Naive B cell (primary cell): ENCODE data around the gene KREMEN2. TPM values are rescaled to one million over a fixed set of nuclear protein-coding genes. Genes with fewer than 3 reads are reported as not detected.

Experiments
- ATAC-seq, 2 donors: fragments of 150-1000 bp; cut with Tn5 transposase; 2 replicates each; pipeline ENCODE4 v1.10.0; 2021; ENCODE audit warnings: low read depth in 2 of 2, mild to moderate bottlenecking in 2 of 2, moderate library complexity in 2 of 2
- DNase-seq: peaks from one replicate; pipeline ENCODE4 v3.0.0; 2022
- H3K27ac Mint-ChIP-seq, 6 donors: one replicate each; pipeline ENCODE4 v1.8.0; 2020 to 2022; ENCODE audit warnings: mild to moderate bottlenecking in 6 of 6, mixed read lengths in 6 of 6, moderate library complexity in 5 of 6, inconsistent platforms in 2 of 6
- H3K27me3 Mint-ChIP-seq, 3 donors: one replicate each; pipeline ENCODE4 v1.8.0; 2021 to 2022; ENCODE audit warnings: mixed read lengths in 3 of 3, mild to moderate bottlenecking in 1 of 3
- H3K36me3 Mint-ChIP-seq, 2 donors: one replicate each; pipeline ENCODE4 v1.8.0; 2020 to 2022; ENCODE audit warnings: mixed read lengths in 2 of 2, inconsistent platforms in 1 of 2, mild to moderate bottlenecking in 1 of 2
- H3K4me1 Mint-ChIP-seq, 3 donors: one replicate each; pipeline ENCODE4 v1.8.0; 2020 to 2022; ENCODE audit warnings: mixed read lengths in 3 of 3, inconsistent platforms in 1 of 3, mild to moderate bottlenecking in 1 of 3, moderate library complexity in 1 of 3
- H3K4me3 Mint-ChIP-seq, 8 donors: one replicate each; pipeline ENCODE4 v1.8.0; 2020 to 2022; ENCODE audit warnings: mild to moderate bottlenecking in 8 of 8, mixed read lengths in 8 of 8, moderate library complexity in 8 of 8, inconsistent platforms in 2 of 8
- H3K9me3 Mint-ChIP-seq, 7 donors: one replicate each; pipeline ENCODE4 v1.8.0; 2020 to 2022; ENCODE audit warnings: mixed read lengths in 7 of 7, mild to moderate bottlenecking in 5 of 7, inconsistent platforms in 2 of 7, moderate library complexity in 1 of 7
- polyA plus RNA-seq, 6 donors: library from polyadenylated mRNA; unstranded; fragments of 300-500 nt; fragmentation: Illumina TruSeq; gene quantifications; one replicate each; pipeline ENCODE4 v1.2.3, GENCODE V29; 2021; ENCODE audit warnings: low read depth in 6 of 6

The KREMEN2 gene
- polyA plus RNA-seq, 6 donors from 2014 or later: 0.25 to 4.4 (median 1.2) TPM; not detected in 1

DNA sequence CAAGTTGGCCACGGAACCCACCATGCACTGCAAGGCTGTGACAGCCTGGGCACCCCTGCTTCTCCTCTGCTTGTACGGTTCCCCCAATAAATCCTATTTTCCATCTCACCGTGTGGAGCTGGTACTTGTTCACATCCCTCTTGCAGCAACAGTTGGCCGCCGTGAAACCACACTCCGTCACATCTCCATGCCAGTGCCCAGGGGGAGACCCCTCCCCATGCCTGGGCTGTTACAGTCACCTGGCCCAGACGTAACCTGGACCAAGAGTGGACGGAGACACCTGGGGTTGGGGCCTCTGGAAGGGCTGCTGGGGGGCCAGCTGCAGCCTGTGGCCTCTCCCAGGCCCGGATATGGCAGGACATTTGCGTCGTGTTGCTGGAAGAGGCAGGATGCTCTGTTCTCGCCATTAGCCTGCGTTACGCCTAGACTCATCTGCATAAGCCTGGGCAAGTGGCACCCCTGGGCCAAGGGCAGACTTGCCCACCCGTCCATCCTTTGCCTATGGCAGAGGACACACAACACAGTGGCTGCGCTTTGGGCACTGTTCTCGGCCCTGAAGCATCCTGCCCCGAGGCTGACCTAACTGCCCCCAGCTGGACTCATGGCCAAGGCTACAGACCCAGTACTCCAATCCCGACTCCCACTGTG is 14.2 kb upstream of the KREMEN2 start:
- Mint-ChIP-seq H3K36me3 (peaks cover 0 to 9% of the 10 kb centered on the region in 2 donors), H3K27me3 (peaks cover 0 to 4% (median 0%) of the 10 kb centered on the region in 3 donors), H3K27ac (peak overlapping the region in 1 of 6 donors; percentile 92), H3K4me1 (peaks cover 0 to 7% (median 0%) of the 10 kb centered on the region in 3 donors), H3K9me3 (no peaks in the 10 kb centered on the region), H3K4me3 (no peak overlapping the region)
- ATAC-seq (no peak), DNase-seq (no peak)

DNA sequence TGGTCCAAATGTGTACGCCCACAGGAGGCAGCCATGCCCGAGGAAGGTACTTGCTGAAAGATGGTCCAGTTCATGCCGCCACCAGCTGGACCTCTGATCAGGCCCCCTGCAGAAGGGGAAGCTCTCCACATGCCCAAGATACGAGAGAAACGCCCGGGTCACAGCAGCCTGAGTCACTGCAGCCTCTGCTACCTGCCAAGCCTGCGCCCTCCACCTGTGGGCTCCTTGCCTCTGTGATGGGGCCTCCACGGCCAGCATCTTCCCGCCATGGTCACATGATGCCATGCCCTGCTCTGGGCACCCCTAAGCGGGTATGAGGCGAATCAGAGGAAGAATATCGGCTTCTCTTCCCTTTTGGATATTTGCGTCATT is 13.7 kb upstream of the KREMEN2 start:
- H3K27ac Mint-ChIP-seq: no peak overlapping the region
- peak overlapping the region in 1 of 8 donors; percentile 25 for H3K4me3 Mint-ChIP-seq
- peaks cover 0 to 9% of the 10 kb centered on the region in 2 donors for H3K36me3 Mint-ChIP-seq
- peaks cover 0 to 7% (median 0%) of the 10 kb centered on the region in 3 donors for H3K4me1 Mint-ChIP-seq
- no peak for ATAC-seq
- no peaks in the 10 kb centered on the region for H3K9me3 Mint-ChIP-seq
- H3K27me3 Mint-ChIP-seq: peaks cover 0 to 4% (median 0%) of the 10 kb centered on the region in 3 donors
- DNase-seq: no peak

DNA sequence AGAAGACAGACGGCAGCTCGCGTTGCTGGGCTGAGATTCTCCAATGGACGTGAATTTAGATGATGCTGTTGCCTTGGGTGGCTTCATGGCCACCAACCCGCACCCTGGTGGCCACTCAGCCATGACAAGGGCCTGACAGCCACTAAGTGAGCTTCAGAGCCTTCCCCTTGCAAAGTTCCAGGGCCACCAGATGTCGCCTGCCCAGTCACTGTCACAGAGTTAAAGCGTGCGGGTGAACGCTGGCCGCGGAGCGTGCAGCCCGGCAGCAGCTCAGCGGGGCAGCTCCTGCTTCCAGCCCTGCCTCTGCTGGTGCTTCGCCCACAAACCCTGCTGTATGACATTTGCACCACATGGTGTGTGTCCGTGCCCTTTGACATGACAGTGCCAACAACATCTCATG is 13.3 kb upstream of the KREMEN2 start:
- Mint-ChIP-seq H3K4me3 (no peak overlapping the region), H3K36me3 (peaks cover 0 to 9% of the 10 kb centered on the region in 2 donors), H3K27me3 (peaks cover 0 to 5% (median 0%) of the 10 kb centered on the region in 3 donors), H3K9me3 (no peaks in the 10 kb centered on the region), H3K4me1 (peaks cover 0 to 7% (median 0%) of the 10 kb centered on the region in 3 donors), H3K27ac (peak overlapping the region in 1 of 6 donors; percentile 82)
- no peak for ATAC-seq
- no peak for DNase-seq

DNA sequence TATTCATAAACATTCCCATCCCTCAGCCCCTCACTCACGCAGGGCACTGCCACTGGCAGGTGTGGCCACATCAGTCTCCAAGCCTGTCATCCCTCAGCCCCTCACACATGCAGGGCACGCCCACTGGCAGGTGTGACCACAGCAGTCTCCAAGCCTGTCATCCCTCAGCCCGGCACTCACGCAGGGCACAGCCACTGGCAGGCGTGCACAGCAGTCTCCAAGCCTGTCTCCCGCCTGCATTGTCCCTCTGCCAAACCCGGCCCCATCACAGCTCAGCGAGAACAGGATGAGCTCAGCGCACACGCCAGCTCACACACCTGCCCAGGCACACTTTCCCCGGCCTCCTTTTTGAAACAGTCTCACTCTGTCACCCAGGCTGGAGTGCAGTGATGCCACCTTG is 11.4 kb upstream of the KREMEN2 start:
- no peak for DNase-seq
- Mint-ChIP-seq H3K27me3 (peaks cover 0 to 23% (median 14%) of the 10 kb centered on the region in 3 donors), H3K27ac (no peak overlapping the region), H3K36me3 (peaks cover 0 to 9% of the 10 kb centered on the region in 2 donors), H3K4me1 (peaks cover 0 to 7% (median 0%) of the 10 kb centered on the region in 3 donors), H3K9me3 (no peaks in the 10 kb centered on the region), H3K4me3 (no peak overlapping the region)
- no peak for ATAC-seq

DNA sequence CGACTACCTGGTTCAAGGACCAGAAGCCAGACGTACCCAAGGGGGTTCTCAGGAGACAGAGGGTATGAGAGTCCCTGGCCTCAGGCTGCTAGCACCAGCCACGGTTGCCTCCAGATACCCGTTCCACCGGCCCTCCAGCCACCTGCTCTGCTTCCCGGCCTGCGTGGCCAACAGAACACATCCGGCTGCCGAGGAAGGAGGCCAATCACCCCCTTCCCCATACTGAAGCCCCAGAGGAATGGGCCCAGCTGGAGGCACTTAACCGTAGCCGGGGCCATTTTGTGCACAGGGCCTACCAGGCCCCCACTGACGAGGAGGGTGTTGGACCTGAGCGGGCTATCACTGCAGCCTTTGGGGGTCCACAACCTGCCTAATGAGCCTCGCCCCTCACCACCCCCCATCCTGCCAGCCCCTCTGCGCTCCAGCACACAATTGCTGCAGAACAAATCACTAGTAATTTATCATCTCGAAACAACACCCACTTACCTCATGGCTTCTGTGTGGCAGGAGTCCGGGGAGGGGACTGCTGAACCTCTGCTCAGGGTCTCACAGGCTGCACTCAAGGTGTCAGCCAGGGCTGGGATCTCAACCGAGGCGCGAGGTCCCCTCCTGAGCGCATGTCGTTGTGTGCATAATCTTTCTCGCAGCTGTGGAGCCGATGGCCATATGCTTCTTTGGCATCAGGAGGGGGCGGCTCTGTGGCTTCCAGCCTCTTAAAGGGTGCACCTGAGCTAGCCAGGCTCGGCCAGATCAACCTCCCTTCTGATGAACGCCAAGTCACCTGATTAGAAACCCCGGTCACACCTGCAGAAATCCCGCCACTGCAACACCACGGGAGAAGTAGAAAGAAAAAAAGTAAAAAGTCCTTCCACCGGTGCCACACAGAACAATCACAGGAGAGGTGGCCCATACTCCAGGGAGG is 10.1 kb upstream of the KREMEN2 start:
- peak overlapping the region in 2 of 8 donors; percentile 42 to 45 for H3K4me3 Mint-ChIP-seq
- peaks cover 0 to 23% (median 14%) of the 10 kb centered on the region in 3 donors for H3K27me3 Mint-ChIP-seq
- DNase-seq: no peak
- peak in 1 of 2 donors; percentile 88 for ATAC-seq
- no peaks in the 10 kb centered on the region for H3K9me3 Mint-ChIP-seq
- peak overlapping the region in 2 of 6 donors; percentile 47 to 74 for H3K27ac Mint-ChIP-seq
- peaks cover 0 to 7% (median 0%) of the 10 kb centered on the region in 3 donors for H3K4me1 Mint-ChIP-seq
- peaks cover 0 to 9% of the 10 kb centered on the region in 2 donors for H3K36me3 Mint-ChIP-seq

DNA sequence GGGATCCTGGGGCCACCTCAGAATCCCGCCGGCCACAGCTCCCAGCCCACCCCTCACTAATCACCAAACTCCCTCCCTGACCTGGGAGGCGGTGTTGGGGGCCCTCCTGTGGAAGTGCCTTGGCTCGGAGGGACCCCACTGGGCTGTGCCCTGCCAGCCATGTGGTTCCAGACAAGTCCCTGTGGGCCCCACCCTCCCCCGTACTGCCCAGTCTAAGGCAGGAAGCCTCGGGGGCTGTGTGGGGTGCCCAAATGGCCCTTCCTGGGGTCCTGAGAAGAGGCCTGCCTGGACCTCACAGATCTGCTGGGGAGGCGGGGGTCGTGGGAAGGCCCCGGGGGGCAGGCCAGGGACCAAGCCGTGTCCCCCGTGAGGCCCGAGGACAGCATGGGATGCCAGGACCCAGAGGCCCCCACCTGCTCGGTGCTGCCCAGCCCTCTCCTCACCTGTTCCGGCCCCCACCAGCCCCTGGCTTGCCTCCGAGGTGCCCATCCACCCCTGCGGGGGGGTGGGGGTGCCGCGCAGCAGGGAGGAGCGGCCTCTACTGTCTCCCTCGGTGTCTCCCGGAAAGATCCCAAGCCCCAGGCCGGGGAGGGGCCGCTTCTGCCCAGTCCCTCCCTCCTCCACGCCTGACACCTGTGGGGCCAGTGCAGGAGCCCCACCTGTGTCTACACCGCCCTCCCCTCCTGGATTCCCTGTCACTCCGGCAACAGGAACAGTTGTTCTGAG is 9.3 kb upstream of the KREMEN2 start:
- Mint-ChIP-seq H3K27ac (no peak overlapping the region), H3K4me1 (peaks cover 0 to 7% (median 0%) of the 10 kb centered on the region in 3 donors), H3K9me3 (no peaks in the 10 kb centered on the region), H3K36me3 (peaks cover 0 to 2% of the 10 kb centered on the region in 2 donors), H3K27me3 (peaks cover 0 to 24% (median 14%) of the 10 kb centered on the region in 3 donors), H3K4me3 (no peak overlapping the region)
- ATAC-seq (no peak), DNase-seq (no peak)

DNA sequence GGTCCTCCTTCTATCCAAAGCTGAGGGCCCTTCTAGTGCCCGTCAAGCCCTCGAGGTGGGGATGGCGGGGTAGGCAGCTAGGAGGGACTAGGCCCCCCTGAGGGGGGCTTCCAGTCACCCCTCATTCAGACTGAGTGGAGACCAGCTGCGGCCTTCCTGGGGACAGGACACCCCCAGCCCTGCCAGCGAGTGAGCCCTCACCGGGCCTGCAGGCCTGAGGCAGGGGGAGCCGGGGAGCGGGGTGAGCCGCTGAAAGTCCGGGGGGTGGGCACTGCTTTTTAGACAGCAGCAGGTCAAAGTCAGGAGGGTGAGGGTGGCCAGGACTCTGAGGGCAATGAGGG is 8.7 kb upstream of the KREMEN2 start:
- Mint-ChIP-seq H3K27ac (no peak overlapping the region), H3K27me3 (peaks cover 0 to 30% (median 14%) of the 10 kb centered on the region in 3 donors), H3K36me3 (no peaks in the 10 kb centered on the region), H3K4me3 (no peak overlapping the region), H3K4me1 (peaks cover 0 to 7% (median 0%) of the 10 kb centered on the region in 3 donors), H3K9me3 (no peaks in the 10 kb centered on the region)
- DNase-seq (no peak), ATAC-seq (no peak)

DNA sequence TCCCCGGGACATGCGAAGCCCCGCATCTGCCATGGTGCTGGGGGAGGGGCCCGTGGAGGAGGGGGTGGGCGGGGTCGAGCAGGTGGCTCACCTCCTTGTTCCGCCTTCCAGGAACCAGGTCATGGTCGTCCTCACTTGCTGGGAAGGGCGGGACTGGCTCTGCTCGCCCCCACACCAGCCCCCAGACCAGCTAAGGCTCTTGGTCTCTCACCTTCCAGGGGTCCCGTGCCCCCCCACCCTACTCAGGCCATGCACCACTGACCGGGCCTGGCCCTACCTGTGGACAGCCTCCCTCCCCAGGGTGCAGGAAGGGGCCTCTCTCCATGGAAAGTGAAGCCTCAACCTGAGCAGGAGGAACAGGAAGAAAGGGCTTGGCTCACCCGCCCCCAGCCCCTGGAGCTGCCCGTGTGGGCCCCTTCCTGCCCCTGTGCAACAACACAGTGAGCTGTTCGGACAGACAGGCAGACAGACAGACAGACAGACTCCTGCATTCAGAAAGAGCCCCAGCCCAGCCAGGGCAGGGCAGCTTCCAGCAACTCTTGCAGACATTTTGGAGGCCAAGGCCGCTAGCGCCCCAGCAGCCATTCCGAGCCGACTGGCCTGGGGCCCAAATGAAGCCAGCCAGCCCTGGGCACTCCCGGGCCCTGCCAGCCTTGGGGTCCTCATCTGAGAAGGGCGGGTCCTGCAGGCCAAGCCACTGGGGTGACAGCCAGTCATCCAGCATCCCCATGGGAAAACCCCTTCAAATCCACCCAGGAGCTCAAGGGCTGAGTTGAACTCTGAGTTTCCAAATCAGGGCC is 8.1 kb upstream of the KREMEN2 start:
- no peak for DNase-seq
- ATAC-seq: no peak
- H3K36me3 Mint-ChIP-seq: no peaks in the 10 kb centered on the region
- H3K4me3 Mint-ChIP-seq: no peak overlapping the region
- no peaks in the 10 kb centered on the region for H3K9me3 Mint-ChIP-seq
- peak overlapping the region in 1 of 6 donors; percentile 36 for H3K27ac Mint-ChIP-seq
- peaks cover 0 to 7% (median 0%) of the 10 kb centered on the region in 3 donors for H3K4me1 Mint-ChIP-seq
- H3K27me3 Mint-ChIP-seq: peaks cover 0 to 32% (median 14%) of the 10 kb centered on the region in 3 donors

DNA sequence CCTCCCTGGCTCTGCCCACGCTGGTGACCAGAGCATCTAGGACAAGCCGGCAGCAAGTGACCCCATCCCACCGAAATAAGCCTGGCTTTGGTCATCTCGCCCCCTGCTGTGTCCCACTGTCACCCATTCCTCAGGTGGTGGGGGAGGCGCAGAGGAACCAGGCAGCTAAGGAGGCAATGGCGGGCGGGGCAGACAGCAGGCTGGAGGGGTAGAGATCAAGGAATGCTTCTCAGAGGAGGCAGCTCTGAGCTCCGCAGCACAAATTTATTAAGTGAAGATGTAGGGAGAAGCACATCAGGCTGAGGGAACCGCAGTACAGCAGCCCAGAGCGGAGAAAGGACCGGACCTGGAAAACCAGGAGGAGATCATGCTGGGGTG is 7.5 kb upstream of the KREMEN2 start:
- DNase-seq (no peak), ATAC-seq (no peak)
- H3K9me3 Mint-ChIP-seq: no peaks in the 10 kb centered on the region
- peaks cover under 1 to 8% (median 2%) of the 10 kb centered on the region in 3 donors for H3K4me1 Mint-ChIP-seq
- H3K4me3 Mint-ChIP-seq: no peak overlapping the region
- peaks cover 0 to 32% (median 14%) of the 10 kb centered on the region in 3 donors for H3K27me3 Mint-ChIP-seq
- no peaks in the 10 kb centered on the region for H3K36me3 Mint-ChIP-seq
- H3K27ac Mint-ChIP-seq: peak overlapping the region in 1 of 6 donors; percentile 70

DNA sequence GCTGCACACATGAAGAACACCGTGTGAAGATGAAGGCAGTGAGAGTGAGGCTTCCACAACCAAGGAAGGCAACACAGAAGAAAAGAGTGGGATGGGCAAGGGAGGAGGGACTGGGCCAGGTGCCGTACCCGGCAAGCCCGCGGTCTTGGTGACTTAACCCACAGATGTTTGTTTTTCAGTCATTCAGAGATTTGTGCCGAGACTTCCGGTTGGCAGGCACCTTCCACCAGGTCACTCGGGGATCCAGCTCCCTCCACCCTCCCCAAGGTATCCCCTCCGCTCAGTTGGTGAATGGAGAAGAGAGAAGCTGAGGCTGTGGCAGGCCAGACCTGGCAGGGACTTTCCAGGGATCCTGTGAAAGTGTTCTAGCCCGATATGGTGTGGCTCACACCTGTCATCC is 4.9 kb upstream of the KREMEN2 start:
- ATAC-seq: no peak
- H3K27me3 Mint-ChIP-seq: peaks cover 4 to 34% (median 14%) of the 10 kb centered on the region in 3 donors
- H3K36me3 Mint-ChIP-seq: no peaks in the 10 kb centered on the region
- peaks cover 11 to 22% (median 14%) of the 10 kb centered on the region in 3 donors for H3K4me1 Mint-ChIP-seq
- H3K4me3 Mint-ChIP-seq: no peak overlapping the region
- no peak for DNase-seq
- no peaks in the 10 kb centered on the region for H3K9me3 Mint-ChIP-seq
- no peak overlapping the region for H3K27ac Mint-ChIP-seq

DNA sequence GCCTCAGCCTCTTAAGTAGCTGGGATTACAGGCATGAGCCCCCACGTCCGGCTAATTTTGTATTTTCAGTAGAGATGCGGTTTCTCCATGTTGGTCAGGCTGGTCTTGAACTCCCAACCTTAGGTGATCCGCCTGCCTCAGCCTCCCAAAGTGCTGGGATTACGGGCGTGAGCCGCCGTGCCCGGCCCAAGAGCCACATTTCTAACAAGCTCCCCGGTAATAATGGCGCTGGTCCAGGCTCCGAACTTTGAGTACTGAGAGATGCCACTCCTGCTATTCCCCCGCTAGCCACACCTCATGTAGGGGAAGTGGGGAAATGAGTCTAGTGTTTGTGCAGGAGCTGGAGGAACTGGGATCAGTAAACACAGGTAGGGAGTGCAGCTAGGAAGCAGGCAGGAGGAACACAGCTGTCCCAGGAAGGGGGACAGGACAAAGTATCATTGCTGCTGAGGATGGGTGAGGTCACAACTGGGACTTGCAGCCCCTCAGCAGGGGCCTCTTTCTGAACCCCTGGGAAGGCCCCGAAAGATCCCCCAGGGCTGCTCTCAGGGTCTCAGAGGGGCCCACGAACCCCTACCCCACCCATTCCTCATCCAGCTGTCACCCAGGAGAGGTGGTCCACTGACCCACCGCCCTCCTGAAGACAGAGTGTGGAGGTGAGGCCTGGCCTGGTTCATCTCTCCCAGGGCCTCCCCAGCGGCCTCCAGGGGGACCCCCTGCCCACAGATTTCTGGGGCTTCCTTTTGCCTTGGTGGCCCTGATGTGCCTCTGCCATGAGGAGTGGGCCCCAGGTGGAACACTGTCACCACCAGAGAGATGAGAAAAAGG is 3.7 kb upstream of the KREMEN2 start:
- Mint-ChIP-seq H3K27me3 (peaks cover 4 to 34% (median 14%) of the 10 kb centered on the region in 3 donors), H3K9me3 (no peaks in the 10 kb centered on the region), H3K36me3 (no peaks in the 10 kb centered on the region), H3K4me3 (no peak overlapping the region), H3K4me1 (peaks cover 15 to 28% (median 20%) of the 10 kb centered on the region in 3 donors), H3K27ac (peak overlapping the region in 2 of 6 donors; percentile 48 to 76)
- no peak for DNase-seq
- ATAC-seq: no peak
